HEK293 (cell line): ENCODE data around the gene HDLBP.

Source experiments
- CTCF ChIA-PET: fragments of 350-600 bp; formaldehyde crosslinking; extraction: SDS; loops from one replicate; lab custom pipeline; 2021; ENCODE audit warnings: antibody characterized with exemption; lab: Yijun Ruan, JAX
- POLR2A ChIA-PET: fragments of 300-600 bp; formaldehyde crosslinking; extraction: SDS; loops from one replicate; lab custom pipeline; 2020; ENCODE audit warnings: antibody characterized with exemption, inconsistent platforms; lab: Yijun Ruan, JAX
- H3K27ac ChIP-seq: fragments of 200-500 bp; sonication (Bioruptor generic); 2 replicates; pipeline ENCODE4 v1.5.1; 2014; ENCODE audit warnings: low read depth, low read length, control low read depth, inconsistent platforms; ENCODE audit errors: extremely low read depth
- H3K36me3 ChIP-seq, 2 experiments: fragments of 200-500 bp in 1 of 2; sonication (Bioruptor generic) in 1 of 2; 1 replicate in 1 of 2; 2 replicates in 1 of 2; pipeline ENCODE4 v1.5.1; 2014 to 2017; ENCODE audit warnings: inconsistent platforms in 2 of 2, low read length in 2 of 2; ENCODE audit not compliant: control insufficient read depth in 2 of 2, insufficient read depth in 1 of 2
- H3K4me1 ChIP-seq: fragments of 200-500 bp; sonication (Bioruptor generic); 2 replicates; pipeline ENCODE4 v1.5.1; 2014; ENCODE audit warnings: mild to moderate bottlenecking, low read length, inconsistent platforms; ENCODE audit not compliant: control insufficient read depth, insufficient read depth
- H3K4me3 ChIP-seq: 2 replicates; pipeline ENCODE4 v1.5.1; 2011; ENCODE audit warnings: low read depth, mild to moderate bottlenecking, control low read depth, low read length, moderate library complexity
- H3K9me3 ChIP-seq: fragments of 200-500 bp; sonication (Bioruptor generic); 2 replicates; pipeline ENCODE4 v1.5.1; 2014; ENCODE audit warnings: low read depth, low read length, inconsistent platforms; ENCODE audit not compliant: control insufficient read depth, insufficient read depth
- BCL11A ChIP-seq: fragments of 450-650 bp; formaldehyde crosslinking; IDR thresholded peaks from 2 replicates; pipeline ENCODE4 v1.5.1; 2016; ENCODE audit warnings: low read depth, missing biosample characterization, missing genetic modification characterization
- BCL6B ChIP-seq: fragments of 450-650 bp; formaldehyde crosslinking; IDR thresholded peaks from 2 replicates; pipeline ENCODE4 v1.5.1; 2017; ENCODE audit warnings: missing biosample characterization, missing genetic modification characterization
- ZBTB10 ChIP-seq: fragments of 450-650 bp; formaldehyde crosslinking; IDR thresholded peaks from 2 replicates; pipeline ENCODE4 v1.5.1; 2016; ENCODE audit warnings: missing biosample characterization, missing genetic modification characterization
- ZBTB20 ChIP-seq: fragments of 450-650 bp; formaldehyde crosslinking; IDR thresholded peaks from 2 replicates; pipeline ENCODE4 v1.5.1; 2016; ENCODE audit warnings: missing biosample characterization, missing genetic modification characterization
- ZBTB21 ChIP-seq: fragments of 450-650 bp; formaldehyde crosslinking; IDR thresholded peaks from 2 replicates; pipeline ENCODE4 v1.5.1; 2017; ENCODE audit warnings: missing biosample characterization, missing genetic modification characterization
- ZBTB7A ChIP-seq: fragments of 450-650 bp; formaldehyde crosslinking; IDR thresholded peaks from 2 replicates; pipeline ENCODE4 v1.5.1; 2016; ENCODE audit warnings: low read depth, missing biosample characterization, missing genetic modification characterization
- ZFP3 ChIP-seq: fragments of 450-650 bp; formaldehyde crosslinking; IDR thresholded peaks from 2 replicates; pipeline ENCODE4 v1.5.1; 2016; ENCODE audit warnings: low read depth, missing biosample characterization, missing genetic modification characterization
- ZNF121 ChIP-seq: fragments of 450-650 bp; formaldehyde crosslinking; IDR thresholded peaks from 2 replicates; pipeline ENCODE4 v1.5.1; 2016; ENCODE audit warnings: missing biosample characterization, missing genetic modification characterization
- ZNF146 ChIP-seq: fragments of 450-650 bp; formaldehyde crosslinking; IDR thresholded peaks from 2 replicates; pipeline ENCODE4 v1.5.1; 2016; ENCODE audit warnings: missing biosample characterization, missing genetic modification characterization
- ZNF302 ChIP-seq: fragments of 450-650 bp; formaldehyde crosslinking; IDR thresholded peaks from 2 replicates; pipeline ENCODE4 v1.5.1; 2016; ENCODE audit warnings: missing biosample characterization, missing genetic modification characterization, low read depth
- ZNF544 ChIP-seq: fragments of 450-650 bp; formaldehyde crosslinking; IDR thresholded peaks from 2 replicates; pipeline ENCODE4 v1.5.0; 2017; ENCODE audit warnings: missing biosample characterization, missing genetic modification characterization
- ZNF549 ChIP-seq: fragments of 450-650 bp; IDR thresholded peaks from 2 replicates; pipeline ENCODE4 v1.5.1; 2018; ENCODE audit warnings: missing biosample characterization, missing genetic modification characterization, mild to moderate bottlenecking, inconsistent platforms, moderate library complexity
- ZNF600 ChIP-seq: fragments of 450-650 bp; formaldehyde crosslinking; IDR thresholded peaks from 2 replicates; pipeline ENCODE4 v1.5.1; 2016; ENCODE audit warnings: missing biosample characterization, missing genetic modification characterization
- ZSCAN5A ChIP-seq: fragments of 450-650 bp; formaldehyde crosslinking; IDR thresholded peaks from 2 replicates; pipeline ENCODE4 v1.5.1; 2016; ENCODE audit warnings: missing biosample characterization, missing genetic modification characterization
- TF ChIP-seq, protein P1 (sequence below): fragments of 450-650 bp; formaldehyde crosslinking; conservative IDR thresholded peaks from 2 replicates; pipeline ENCODE4 v1.5.1; 2016; ENCODE audit warnings: low read depth, missing biosample characterization, missing genetic modification characterization

HDLBP gene

GRCh38 chr2:241268306-241268705 lies 47.2 kb downstream of the HDLBP start (continued):
- TF ChIP-seq ZBTB10 (tag by site-specific recombination) (no peak), ZNF302 (no peak), ZNF549 (tag by site-specific recombination) (no peak)

GRCh38 chr2:241267249-241268067 lies 48.0 kb downstream of the HDLBP start:
- no peak for TF ChIP-seq ZFP3
- TF ChIP-seq ZBTB21: no peak
- TF ChIP-seq BCL11A: no peak
- no peak for TF ChIP-seq ZNF146
- no peak for TF ChIP-seq ZNF121
- TF ChIP-seq, protein P1, sequence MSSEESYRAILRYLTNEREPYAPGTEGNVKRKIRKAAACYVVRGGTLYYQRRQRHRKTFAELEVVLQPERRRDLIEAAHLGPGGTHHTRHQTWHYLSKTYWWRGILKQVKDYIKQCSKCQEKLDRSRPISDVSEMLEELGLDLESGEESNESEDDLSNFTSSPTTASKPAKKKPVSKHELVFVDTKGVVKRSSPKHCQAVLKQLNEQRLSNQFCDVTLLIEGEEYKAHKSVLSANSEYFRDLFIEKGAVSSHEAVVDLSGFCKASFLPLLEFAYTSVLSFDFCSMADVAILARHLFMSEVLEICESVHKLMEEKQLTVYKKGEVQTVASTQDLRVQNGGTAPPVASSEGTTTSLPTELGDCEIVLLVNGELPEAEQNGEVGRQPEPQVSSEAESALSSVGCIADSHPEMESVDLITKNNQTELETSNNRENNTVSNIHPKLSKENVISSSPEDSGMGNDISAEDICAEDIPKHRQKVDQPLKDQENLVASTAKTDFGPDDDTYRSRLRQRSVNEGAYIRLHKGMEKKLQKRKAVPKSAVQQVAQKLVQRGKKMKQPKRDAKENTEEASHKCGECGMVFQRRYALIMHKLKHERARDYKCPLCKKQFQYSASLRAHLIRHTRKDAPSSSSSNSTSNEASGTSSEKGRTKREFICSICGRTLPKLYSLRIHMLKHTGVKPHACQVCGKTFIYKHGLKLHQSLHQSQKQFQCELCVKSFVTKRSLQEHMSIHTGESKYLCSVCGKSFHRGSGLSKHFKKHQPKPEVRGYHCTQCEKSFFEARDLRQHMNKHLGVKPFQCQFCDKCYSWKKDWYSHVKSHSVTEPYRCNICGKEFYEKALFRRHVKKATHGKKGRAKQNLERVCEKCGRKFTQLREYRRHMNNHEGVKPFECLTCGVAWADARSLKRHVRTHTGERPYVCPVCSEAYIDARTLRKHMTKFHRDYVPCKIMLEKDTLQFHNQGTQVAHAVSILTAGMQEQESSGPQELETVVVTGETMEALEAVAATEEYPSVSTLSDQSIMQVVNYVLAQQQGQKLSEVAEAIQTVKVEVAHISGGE (tag by site-specific recombination): no peak
- no peak for TF ChIP-seq ZBTB20 (tag by site-specific recombination)
- TF ChIP-seq ZNF600 (tag by site-specific recombination): no peak
- TF ChIP-seq BCL6B (tag by site-specific recombination): no peak
- no peak for TF ChIP-seq ZSCAN5A (tag by site-specific recombination)
- TF ChIP-seq ZNF544 (tag by site-specific recombination): no peak
- TF ChIP-seq ZBTB7A (tag by site-specific recombination): no peak
- no peak overlapping the region for H3K27ac ChIP-seq
- ChIA-PET POLR2A (interaction anchor here (2.4 kb wide), 1 partner anchor 48 kb away, joined by 11 read pairs; the partner anchor contains the start of genes HDLBP and SEPTIN2), CTCF (interaction anchor here (0.7 to 0.8 kb wide), 2 partner anchors 117 to 125 kb away, joined by 3 read pairs; no protein-coding TSS in a partner anchor)
- no peak overlapping the region for H3K4me3 ChIP-seq
- peaks cover 3% of the 10 kb centered on the region for H3K4me1 ChIP-seq
- H3K9me3 ChIP-seq: no peaks in the 10 kb centered on the region
- peaks cover 36 to 77% of the 10 kb centered on the region in 2 experiments for H3K36me3 ChIP-seq
